ENCODE data around the gene TSC22D2. TPM values are rescaled to one million over a fixed set of nuclear protein-coding genes. Genes with fewer than 3 reads are reported as not detected.

The TSC22D2 gene
- total RNA-seq, 1 experiment from 2014 or later = 20.0 TPM

DNA sequence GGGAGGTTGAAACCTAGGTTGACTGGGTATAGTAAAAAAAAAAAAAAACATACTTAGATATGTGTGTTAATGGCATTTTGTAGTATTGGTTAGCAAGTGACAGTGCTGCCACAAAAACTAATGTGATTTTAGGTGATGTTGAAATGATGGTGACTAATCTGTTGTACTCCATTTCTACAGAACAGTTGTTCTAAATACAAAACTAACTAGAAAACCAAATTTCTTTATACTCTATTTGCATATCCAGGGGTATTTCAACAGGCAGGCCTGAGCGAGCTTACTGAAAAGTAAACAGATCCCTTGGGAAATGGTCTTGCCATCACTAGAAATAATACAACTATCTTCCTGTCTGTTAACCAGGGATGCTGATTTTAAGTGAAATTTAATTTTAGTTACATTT, 20.5 kb downstream of the TSC22D2 start (continued):
- no peak for TF ChIP-seq CTCF (IDR thresholded peaks at IDR 0.05 in 2 of 3, conservative IDR thresholded peaks at IDR 0.05 in 1 of 3; ENCODE audit: borderline replicate concordance in 1 of 3, insufficient read depth in 1 of 3, low read depth in 2 of 3, low read length in 2 of 3)

DNA sequence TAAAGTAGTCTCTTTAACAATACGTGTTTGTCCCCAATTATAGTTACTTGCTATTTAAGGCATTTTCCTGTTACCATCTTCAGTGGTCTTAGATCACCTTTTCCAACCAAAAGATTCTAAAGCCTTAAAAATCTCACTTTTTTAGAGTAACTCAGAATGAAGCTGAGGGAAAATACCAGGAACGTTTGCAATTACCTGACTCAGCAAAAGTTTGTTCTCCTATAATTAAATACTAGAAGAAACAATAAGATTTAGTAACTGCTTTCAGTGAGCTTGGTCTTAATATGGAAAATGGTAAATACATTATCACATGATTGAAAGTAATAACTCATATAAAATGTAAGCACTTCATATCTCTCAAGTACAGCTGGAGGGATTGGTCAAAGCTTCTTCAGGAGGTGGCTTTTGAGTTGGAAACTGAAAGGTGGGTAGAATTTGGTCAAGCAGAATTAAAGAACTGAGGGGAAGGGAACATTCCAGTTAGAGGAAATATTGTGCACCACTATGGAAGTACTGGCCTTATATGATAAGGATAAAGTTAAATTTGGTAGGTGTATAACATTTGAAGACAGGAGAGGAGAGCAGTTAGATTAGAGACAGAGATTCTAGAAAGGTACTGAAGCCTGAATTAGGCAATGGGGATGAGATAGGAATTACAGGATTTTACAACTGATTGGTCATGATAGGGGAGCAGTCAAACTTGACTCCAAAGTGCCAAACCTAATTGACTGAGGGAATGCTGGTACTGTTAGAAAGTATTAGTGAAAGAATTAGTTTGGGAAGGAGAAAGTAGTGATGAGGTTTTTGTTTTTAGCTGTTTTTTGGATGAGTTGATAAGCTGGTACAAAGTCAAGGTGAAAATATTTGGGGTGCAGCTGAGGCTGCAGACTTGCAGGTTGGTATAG, 21.9 kb downstream of the TSC22D2 start:
- Histone ChIP-seq H3K27me3 (ENCODE audit: insufficient read depth, low read length) (no peaks in the 10 kb centered on the region), H3K4me3 (replicated peaks in 1 of 2; ENCODE audit: low read depth in 1 of 2, low read length in 2 of 2) (no peak overlapping the region), H3K9me3 (ENCODE audit: control insufficient read depth in 1 of 2, insufficient read depth in 1 of 2, low read depth in 1 of 2, low read length in 2 of 2) (no peaks in the 10 kb centered on the region), H3K9ac (ENCODE audit: low read length) (no peak overlapping the region), H3K9me2 (ENCODE audit: insufficient read depth) (no peaks in the 10 kb centered on the region), H3K27ac (ENCODE audit: low read depth, low read length) (no peak overlapping the region), H3K4me2 (ENCODE audit: low read length) (no peak overlapping the region), H3K36me3 (ENCODE audit: control insufficient read depth in 1 of 2, insufficient read depth in 2 of 2, low read length in 2 of 2) (peaks cover 0 to 5% of the 10 kb centered on the region in 2 experiments; a peak in 1 of 4 replicates), H3K4me1 (ENCODE audit: control insufficient read depth in 1 of 2, insufficient read depth in 2 of 2, low read length in 2 of 2) (no peaks in the 10 kb centered on the region), H4K20me1 (ENCODE audit: insufficient read depth) (peaks cover 15% of the 10 kb centered on the region; the same call in 1 of the 2 replicates), H2AFZ (ENCODE audit: low read depth, low read length, poor library complexity, severe bottlenecking) (no peak overlapping the region), H3K79me2 (ENCODE audit: insufficient read depth, low read length) (peaks cover 99% of the 10 kb centered on the region)
- intact Hi-C loops (cut with micrococcal nuclease) = no loop called here
- CTCF ChIA-PET = no interaction called here
- RAD21 ChIA-PET (ENCODE audit: low non-redundant PET in 1 of 2, low total read pairs in 2 of 2, uncharacterized antibody in 2 of 2, unreplicated experiment in 2 of 2) = no interaction called here
- no TSS peak for BruUV-seq (replicated peaks)
- ATAC-seq (no peak), DNase-seq (ENCODE audit: low read depth, low spot score) (no peak)
- no peak for TF ChIP-seq YY1 (IDR thresholded peaks at IDR 0.05; ENCODE audit: extremely low read depth, insufficient replicate concordance, low read depth, low read length)
- TF ChIP-seq ZBTB33 (IDR thresholded peaks at IDR 0.05; ENCODE audit: extremely low read depth, insufficient replicate concordance, low read length) = no peak
- no peak for TF ChIP-seq SIN3A (IDR thresholded peaks at IDR 0.05; ENCODE audit: low read depth)
- no peak for TF ChIP-seq FOSL1 (IDR thresholded peaks at IDR 0.05; ENCODE audit: low read depth)
- no peak for TF ChIP-seq CEBPB (IDR thresholded peaks at IDR 0.05; ENCODE audit: low read depth)
- TF ChIP-seq POLR2A (IDR thresholded peaks at IDR 0.05; ENCODE audit: borderline replicate concordance, extremely low read depth, insufficient read depth, insufficient read length) = no peak
- no peak for TF ChIP-seq ATF3 (IDR thresholded peaks at IDR 0.05)
- no peak for TF ChIP-seq CBX3 (IDR thresholded peaks at IDR 0.05; ENCODE audit: low read depth)
- POLR2A ChIA-PET = no interaction called here

Data from HCT116 (cell line).